Neural cell (in vitro differentiated cells): ENCODE data around the gene PTPRD. TPM values are rescaled to one million over a fixed set of nuclear protein-coding genes. Genes with fewer than 3 reads are reported as not detected.

ENCODE experiments used
- H2AFZ ChIP-seq: fragments of 200-600, 300-800 bp; sonication (generic), shearing (Covaris generic); 2 replicates; pipeline ENCODE4 v1.6.0; 2014; ENCODE audit warnings: low read depth, mild to moderate bottlenecking, antibody characterized with exemption, low read length, moderate library complexity
- H3F3A ChIP-seq: fragments of 200-600 bp; shearing (Covaris generic); 2 replicates; pipeline ENCODE4 v1.6.1; 2016; ENCODE audit warnings: mild to moderate bottlenecking, moderate library complexity, mixed read lengths, antibody characterized with exemption, low read length; ENCODE audit not compliant: insufficient read depth, poor library complexity, severe bottlenecking
- H3K27ac ChIP-seq: fragments of 200-600, 300-800 bp; sonication (generic), shearing (Covaris generic); 2 replicates; pipeline ENCODE4 v1.5.1; 2014; ENCODE audit warnings: mild to moderate bottlenecking, low read length, moderate library complexity
- H3K27me3 ChIP-seq: fragments of 300-800, 200-600 bp; sonication (generic), shearing (Covaris generic); 2 replicates; pipeline ENCODE4 v1.6.0; 2014; ENCODE audit warnings: mild to moderate bottlenecking, low read depth, low read length, moderate library complexity; ENCODE audit not compliant: insufficient read depth
- H3K36me3 ChIP-seq: fragments of 300-800, 200-600 bp; sonication (generic), shearing (Covaris generic); 2 replicates; pipeline ENCODE4 v1.5.1; 2014; ENCODE audit warnings: mild to moderate bottlenecking, antibody characterized with exemption, low read length, moderate library complexity; ENCODE audit not compliant: insufficient read depth
- H3K4me2 ChIP-seq: fragments of 300-800, 200-600 bp; sonication (generic), shearing (Covaris generic); 2 replicates; pipeline ENCODE4 v1.6.0; 2014; ENCODE audit warnings: mild to moderate bottlenecking, low read length
- H3K4me3 ChIP-seq: fragments of 300-800, 200-600 bp; sonication (generic), shearing (Covaris generic); 2 replicates; pipeline ENCODE4 v1.5.1; 2014; ENCODE audit warnings: mild to moderate bottlenecking, low read length, moderate library complexity
- H3K79me2 ChIP-seq: fragments of 200-600 bp; shearing (Covaris generic); replicated peaks from 2 replicates; pipeline ENCODE4 v1.6.0; 2014; ENCODE audit warnings: mild to moderate bottlenecking, low read length, moderate library complexity; ENCODE audit not compliant: insufficient read depth
- H3K9ac ChIP-seq: fragments of 300-800, 200-600 bp; sonication (generic), shearing (Covaris generic); 2 replicates; pipeline ENCODE4 v1.6.1; 2016; ENCODE audit warnings: mild to moderate bottlenecking, low read length, mixed read lengths
- H3K9me2 ChIP-seq: fragments of 200-600 bp; shearing (Covaris generic); 2 replicates; pipeline ENCODE4 v1.6.1; 2016; ENCODE audit warnings: mild to moderate bottlenecking, low read length, mixed read lengths; ENCODE audit not compliant: insufficient read depth
- H3K9me3 ChIP-seq: fragments of 200-600, 300-800 bp; sonication (generic), shearing (Covaris generic); 2 replicates; pipeline ENCODE4 v1.6.1; 2016; ENCODE audit warnings: mild to moderate bottlenecking, mixed run types, low read length, moderate library complexity, mixed read lengths
- H4K20me1 ChIP-seq: fragments of 200-600 bp; shearing (Covaris generic); 2 replicates; pipeline ENCODE4 v1.6.1; 2016; ENCODE audit warnings: mild to moderate bottlenecking, mixed run types; ENCODE audit not compliant: insufficient read depth
- EP300 ChIP-seq: fragments of 450-650 bp; conservative IDR thresholded peaks from 2 replicates; pipeline ENCODE4 v1.6.1; 2014; ENCODE audit warnings: antibody characterized with exemption, mild to moderate bottlenecking, moderate library complexity; ENCODE audit not compliant: poor library complexity, severe bottlenecking
- EZH2 ChIP-seq: fragments of 200-600, 300-800 bp; shearing (Covaris generic), sonication (generic); IDR thresholded peaks from 2 replicates; pipeline ENCODE4 v1.6.1; 2014; ENCODE audit warnings: antibody characterized with exemption, low read length, borderline replicate concordance, mild to moderate bottlenecking; ENCODE audit not compliant: insufficient read depth, poor library complexity, severe bottlenecking
- MXI1 ChIP-seq: fragments of 450-650 bp; conservative IDR thresholded peaks from 2 replicates; pipeline ENCODE4 v1.6.1; 2014; ENCODE audit warnings: antibody characterized with exemption, mild to moderate bottlenecking; ENCODE audit not compliant: poor library complexity, severe bottlenecking
- POLR2AphosphoS5 ChIP-seq: IDR thresholded peaks from 2 replicates; pipeline ENCODE4 v1.6.1; 2012
- RAD21 ChIP-seq: fragments of 450-650 bp; conservative IDR thresholded peaks from 2 replicates; pipeline ENCODE4 v1.6.1; 2014; ENCODE audit warnings: antibody characterized with exemption, mild to moderate bottlenecking, moderate library complexity
- REST ChIP-seq: IDR thresholded peaks from 2 replicates; pipeline ENCODE4 v1.6.1; 2012; ENCODE audit warnings: borderline replicate concordance
- SMC3 ChIP-seq: fragments of 450-650 bp; conservative IDR thresholded peaks from 2 replicates; pipeline ENCODE4 v1.6.1; 2014; ENCODE audit warnings: antibody characterized with exemption, mild to moderate bottlenecking, moderate library complexity; ENCODE audit not compliant: poor library complexity
- TAF1 ChIP-seq: IDR thresholded peaks from 2 replicates; pipeline ENCODE4 v1.6.1; 2012; ENCODE audit warnings: low read depth
- polyA plus RNA-seq: library from polyadenylated mRNA; depleted of rRNA; stranded (reverse); fragments of >200 nt; gene quantifications from 2 replicates; pipeline ENCODE4 v1.2.3, GENCODE V29; 2014
- TF ChIP-seq, protein P1 (sequence below): fragments of 450-650 bp; IDR thresholded peaks from 2 replicates; pipeline ENCODE4 v1.5.1; 2014; ENCODE audit warnings: antibody characterized with exemption, mild to moderate bottlenecking, moderate library complexity; ENCODE audit not compliant: poor library complexity, severe bottlenecking

Gene PTPRD
- polyA plus RNA-seq, 1 donor from 2014 or later = 143 TPM

GRCh38 chr9:10041726-10042229 is 571.0 kb downstream of the PTPRD start:
- Histone ChIP-seq H3K27ac (no peak overlapping the region), H3K36me3 (no peaks in the 10 kb centered on the region), H3K79me2 (no peaks in the 10 kb centered on the region), H3K9me2 (no peaks in the 10 kb centered on the region), H3K4me2 (no peak overlapping the region), H3K27me3 (no peaks in the 10 kb centered on the region), H2AFZ (no peak overlapping the region), H3K9me3 (no peaks in the 10 kb centered on the region), H3K9ac (no peak overlapping the region), H4K20me1 (no peaks in the 10 kb centered on the region), H3F3A (no peaks in the 10 kb centered on the region), H3K4me3 (no peak overlapping the region)
- no peak for TF ChIP-seq SMC3
- TF ChIP-seq EP300 = no peak
- TF ChIP-seq TAF1 = no peak
- no peak for TF ChIP-seq POLR2AphosphoS5
- TF ChIP-seq, protein P1, sequence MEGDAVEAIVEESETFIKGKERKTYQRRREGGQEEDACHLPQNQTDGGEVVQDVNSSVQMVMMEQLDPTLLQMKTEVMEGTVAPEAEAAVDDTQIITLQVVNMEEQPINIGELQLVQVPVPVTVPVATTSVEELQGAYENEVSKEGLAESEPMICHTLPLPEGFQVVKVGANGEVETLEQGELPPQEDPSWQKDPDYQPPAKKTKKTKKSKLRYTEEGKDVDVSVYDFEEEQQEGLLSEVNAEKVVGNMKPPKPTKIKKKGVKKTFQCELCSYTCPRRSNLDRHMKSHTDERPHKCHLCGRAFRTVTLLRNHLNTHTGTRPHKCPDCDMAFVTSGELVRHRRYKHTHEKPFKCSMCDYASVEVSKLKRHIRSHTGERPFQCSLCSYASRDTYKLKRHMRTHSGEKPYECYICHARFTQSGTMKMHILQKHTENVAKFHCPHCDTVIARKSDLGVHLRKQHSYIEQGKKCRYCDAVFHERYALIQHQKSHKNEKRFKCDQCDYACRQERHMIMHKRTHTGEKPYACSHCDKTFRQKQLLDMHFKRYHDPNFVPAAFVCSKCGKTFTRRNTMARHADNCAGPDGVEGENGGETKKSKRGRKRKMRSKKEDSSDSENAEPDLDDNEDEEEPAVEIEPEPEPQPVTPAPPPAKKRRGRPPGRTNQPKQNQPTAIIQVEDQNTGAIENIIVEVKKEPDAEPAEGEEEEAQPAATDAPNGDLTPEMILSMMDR = no peak
- no peak for TF ChIP-seq RAD21
- no peak for TF ChIP-seq MXI1

DNA sequence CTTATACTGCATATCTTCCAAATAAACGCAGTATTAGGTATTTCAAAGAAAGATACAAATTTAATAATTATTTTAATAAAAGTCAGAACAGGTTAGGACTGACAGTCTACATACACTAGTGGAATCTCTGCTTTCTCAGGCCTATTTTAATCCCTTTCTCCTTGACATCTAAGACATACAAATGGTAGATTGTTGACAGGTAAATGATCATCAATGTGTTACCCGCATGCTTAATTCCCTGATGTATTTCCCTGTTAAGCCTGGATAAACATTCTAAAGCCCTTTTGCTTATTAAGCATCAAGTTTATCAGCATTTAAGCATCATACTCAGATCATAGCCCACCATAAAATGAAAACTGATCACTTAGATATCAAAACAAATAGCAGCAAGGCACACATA is 576.7 kb downstream of the PTPRD start:
- Histone ChIP-seq H2AFZ (no peak overlapping the region), H4K20me1 (no peaks in the 10 kb centered on the region), H3K4me3 (no peak overlapping the region), H3K27ac (no peak overlapping the region), H3K79me2 (no peaks in the 10 kb centered on the region), H3K9me2 (no peaks in the 10 kb centered on the region), H3F3A (no peaks in the 10 kb centered on the region), H3K9me3 (no peaks in the 10 kb centered on the region), H3K4me2 (no peak overlapping the region), H3K9ac (no peak overlapping the region), H3K27me3 (no peaks in the 10 kb centered on the region), H3K36me3 (no peaks in the 10 kb centered on the region)
- no peak for TF ChIP-seq EZH2
- TF ChIP-seq POLR2AphosphoS5 = peak; percentile 63
- no peak for TF ChIP-seq TAF1
- TF ChIP-seq MXI1 = no peak
- TF ChIP-seq, protein P1 = no peak
- TF ChIP-seq RAD21 = no peak
- peak; percentile 85 for TF ChIP-seq EP300
- no peak for TF ChIP-seq REST
